HG03097 (cell line): ENCODE data around the gene ARFIP1.
A peak's percentile ranks its signal among the peaks of the same experiment; 100 is the strongest.
"Not testable (repeated sequence)": the region's sequence is repeated elsewhere in the genome, so short reads cannot be mapped to it uniquely, and the experiment has no call there.

Source experiments
- ATAC-seq: cut with Tn5 transposase; IDR thresholded peaks from one replicate; pipeline ENCODE4 v1.9.1; 2021; ENCODE audit not compliant: unreplicated experiment, low FRiP score

The ARFIP1 gene

DNA sequence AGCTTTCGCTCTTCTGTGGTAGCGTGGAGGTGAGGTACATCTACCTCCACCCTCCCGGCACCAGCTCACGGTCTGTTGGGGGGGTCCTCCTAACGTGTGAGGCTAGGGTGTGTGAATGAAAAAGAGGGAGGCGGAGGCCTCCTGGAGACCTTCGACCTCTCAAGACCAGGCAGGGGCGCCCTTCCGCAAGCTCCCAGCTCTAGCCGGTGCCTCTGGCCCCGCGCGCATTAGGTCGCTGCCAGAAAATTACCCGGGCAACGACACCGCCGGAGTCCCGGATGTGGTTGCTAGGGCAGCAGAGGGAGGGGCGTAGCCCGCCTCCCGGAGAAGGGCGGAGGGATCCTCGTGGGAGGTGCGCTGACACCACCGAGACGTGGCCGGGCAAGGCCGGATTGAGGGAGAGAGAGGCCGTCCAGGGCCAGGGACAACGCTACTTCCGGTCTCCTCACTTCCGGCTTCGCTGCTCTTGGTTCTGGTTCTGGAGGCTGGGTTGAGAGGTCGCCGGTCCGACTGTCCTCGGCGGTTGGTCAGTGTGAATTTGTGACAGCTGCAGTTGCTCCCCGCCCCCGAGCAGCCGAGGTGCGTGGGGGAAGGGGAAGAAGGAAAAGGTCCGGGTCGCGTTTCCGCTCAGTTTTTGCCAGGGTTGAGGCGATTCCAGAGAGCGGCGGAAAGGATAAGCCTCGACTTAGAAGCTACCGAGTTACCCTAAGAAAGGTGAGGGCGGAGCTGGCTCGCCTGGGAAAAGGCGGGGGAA lies at the start of gene ARFIP1, which contains the start of gene TIGD4:
Gene ARFIP1 (plus strand): TSS at position 442 of the 754 bp plus-strand sequence. CDS start 49,680 bp downstream, outside the sequence.
Gene TIGD4 (minus strand): TSS at position 218 of the 754 bp plus-strand sequence. CDS start 8,726 bp downstream, outside the sequence.
- ATAC-seq: peak; percentile 91

DNA sequence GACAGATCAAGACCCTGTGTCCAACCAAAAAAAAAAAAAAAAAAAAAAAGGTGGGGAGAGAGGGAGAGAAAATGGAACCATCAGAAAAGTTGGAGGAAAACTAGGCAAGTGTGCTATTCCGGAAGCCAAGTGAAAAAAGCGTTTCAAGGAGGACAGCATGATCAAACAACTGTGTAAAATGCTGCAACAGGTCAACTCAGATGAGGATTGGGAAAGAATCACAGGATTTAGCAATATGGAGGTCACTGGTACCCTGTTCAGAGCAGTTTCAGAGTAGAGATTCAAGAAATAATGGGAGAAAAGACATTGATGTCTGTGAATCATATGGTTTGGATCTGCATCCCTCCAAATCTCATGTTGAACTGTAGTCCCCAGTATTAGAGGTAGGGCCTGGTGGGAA lies 47.8 kb upstream of the ARFIP1 start:
- ATAC-seq: no peak

DNA sequence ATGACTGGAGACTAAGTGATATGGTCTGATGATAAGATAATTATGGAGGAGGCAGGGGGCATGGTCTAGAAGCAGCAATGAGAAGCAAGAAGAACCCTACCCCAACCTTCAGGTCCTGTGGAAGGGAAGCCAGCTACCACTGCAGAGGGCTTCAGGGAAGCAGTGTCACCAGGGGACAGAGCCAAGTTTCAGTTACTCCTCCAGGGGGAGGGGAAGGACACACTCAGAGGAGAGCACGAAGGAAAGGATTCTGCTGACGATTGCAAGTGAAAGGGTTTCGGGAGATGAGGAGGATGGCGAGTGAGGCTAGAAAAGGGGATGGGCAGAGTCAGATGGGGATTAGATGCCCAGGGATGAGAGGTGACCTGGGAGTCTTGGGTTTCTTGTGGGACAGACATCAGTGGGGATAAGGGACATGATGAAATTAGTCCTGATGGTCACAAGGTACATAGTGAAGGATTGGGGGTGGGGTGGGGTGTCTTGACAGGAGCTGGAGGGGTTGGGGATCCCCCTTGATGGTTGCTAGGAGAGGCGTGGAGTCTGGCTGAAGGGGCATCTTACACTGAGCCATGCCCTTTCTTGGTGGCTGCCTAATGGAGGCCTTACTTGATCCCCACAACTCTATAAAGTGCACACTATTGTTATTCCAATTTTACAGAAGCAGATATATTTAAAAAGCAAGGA lies 45.6 kb upstream of the ARFIP1 start:
- no peak for ATAC-seq

DNA sequence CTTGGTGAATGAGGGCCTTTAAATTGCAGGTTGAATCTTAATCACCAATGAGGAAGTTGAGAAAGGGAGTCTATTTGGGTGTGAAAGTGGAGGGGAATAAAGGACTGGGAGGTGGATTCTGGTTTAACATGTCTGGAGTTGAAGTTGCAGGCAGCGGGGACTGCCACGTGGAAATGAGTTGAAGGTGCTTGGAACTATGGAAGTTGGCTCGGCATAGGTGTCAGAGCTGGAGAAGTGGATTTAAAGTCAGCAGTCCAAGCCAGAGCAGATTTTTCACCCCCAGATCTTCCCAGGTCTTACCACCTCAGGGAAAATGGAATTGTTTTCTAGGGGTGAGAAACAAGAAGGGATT lies 45.1 kb upstream of the ARFIP1 start:
- ATAC-seq: no peak

- ATAC-seq: no peak
These were observed 44.3 kb upstream of the ARFIP1 start for GRCh38 chr4:152735396-152735859.

- no peak for ATAC-seq
These were observed 43.8 kb upstream of the ARFIP1 start for GRCh38 chr4:152735906-152736305.

DNA sequence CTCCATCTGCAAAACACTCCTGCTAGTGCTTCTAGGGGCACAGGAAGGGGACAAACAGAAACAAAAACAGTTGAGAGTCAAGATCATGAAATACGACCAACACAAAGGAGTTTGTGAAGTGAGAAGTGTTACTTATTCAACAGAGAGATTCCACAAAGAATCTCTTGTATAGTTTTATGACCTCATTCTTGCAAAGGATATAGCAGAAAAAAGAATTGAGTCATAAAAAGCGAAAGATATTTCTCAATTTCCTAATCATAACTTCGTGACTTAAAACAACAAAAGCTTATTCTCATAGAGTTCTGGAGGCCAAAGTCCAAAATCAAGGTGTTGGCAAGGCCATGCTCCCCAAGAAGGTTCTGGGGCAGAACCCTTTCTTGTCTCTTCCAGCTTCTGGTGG lies 40.9 kb upstream of the ARFIP1 start:
- no peak for ATAC-seq

DNA sequence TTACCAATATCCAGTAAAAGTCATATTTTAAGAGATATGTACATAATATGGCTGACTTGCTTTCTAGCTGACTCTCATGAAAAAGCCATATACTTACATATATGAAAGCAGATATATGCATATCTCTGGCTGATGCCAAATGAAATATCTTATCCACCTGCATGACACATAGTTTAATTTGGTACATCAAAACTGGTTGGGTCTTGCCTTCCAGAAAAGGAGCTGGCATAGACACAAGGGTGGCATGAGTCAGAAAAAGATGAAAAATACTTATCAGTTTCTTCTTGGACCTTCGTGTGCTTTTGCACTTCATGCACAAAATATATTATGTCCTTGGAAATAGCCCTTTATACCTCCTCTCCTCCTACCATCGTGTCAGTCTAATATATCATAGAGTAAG lies 32.3 kb upstream of the ARFIP1 start:
- no peak for ATAC-seq

DNA sequence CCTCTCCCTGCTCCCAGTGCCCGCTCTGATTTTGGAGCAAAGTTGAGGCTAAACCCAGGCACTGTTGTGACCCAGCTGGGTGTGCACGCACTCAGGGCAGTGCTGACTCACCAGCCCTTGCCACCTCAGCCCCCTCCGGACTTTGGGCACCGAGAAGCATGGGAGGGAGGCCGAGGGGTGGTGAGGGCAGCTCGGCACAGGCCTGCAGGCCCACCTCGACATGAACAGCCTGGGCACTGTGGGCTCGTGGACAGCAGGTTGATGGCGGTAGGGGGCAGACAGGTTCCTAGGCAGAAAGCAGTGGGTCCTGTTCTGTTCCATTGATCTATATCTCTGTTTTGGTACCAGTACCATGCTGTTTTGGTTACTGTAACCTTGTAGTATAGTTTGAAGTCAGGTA lies 31.1 kb upstream of the ARFIP1 start:
- no peak for ATAC-seq

GRCh38 chr4:152763796-152764195 lies 16.0 kb upstream of the ARFIP1 start:
- no peak for ATAC-seq

DNA sequence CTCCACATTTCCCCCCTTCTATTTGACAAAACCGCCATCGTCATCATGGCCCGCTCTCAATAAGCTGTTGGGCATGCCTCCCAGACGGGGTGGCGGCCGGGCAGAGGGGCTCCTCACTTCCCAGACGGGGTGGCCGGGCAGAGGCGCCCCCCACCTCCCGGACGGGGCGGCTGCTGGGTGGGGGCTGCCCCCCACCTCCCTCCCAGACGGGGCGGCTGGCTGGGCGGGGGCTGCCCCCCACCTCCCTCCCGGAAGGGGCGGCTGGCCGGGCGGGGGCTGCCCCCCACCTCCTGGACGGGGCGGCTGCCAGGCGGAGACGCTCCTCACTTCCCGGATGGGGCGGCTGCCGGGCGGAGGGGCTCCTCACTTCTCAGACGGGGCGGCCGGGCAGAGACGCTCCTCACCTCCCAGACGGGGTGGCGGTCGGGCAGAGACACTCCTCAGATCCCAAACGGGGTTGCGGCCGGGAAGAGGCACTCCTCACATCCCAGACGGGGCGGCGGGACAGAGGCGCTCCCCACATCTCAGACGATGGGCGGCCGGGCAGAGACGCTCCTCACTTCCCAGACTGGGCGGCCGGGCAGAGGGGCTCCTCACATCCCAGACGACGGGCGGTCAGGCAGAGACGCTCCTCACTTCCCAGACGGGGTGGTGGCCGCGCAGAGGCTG lies 14.6 kb upstream of the ARFIP1 start:
- ATAC-seq: not testable (repeated sequence)

GRCh38 chr4:152771741-152772533 lies 7.8 kb upstream of the ARFIP1 start:
- ATAC-seq: peak; percentile 64

DNA sequence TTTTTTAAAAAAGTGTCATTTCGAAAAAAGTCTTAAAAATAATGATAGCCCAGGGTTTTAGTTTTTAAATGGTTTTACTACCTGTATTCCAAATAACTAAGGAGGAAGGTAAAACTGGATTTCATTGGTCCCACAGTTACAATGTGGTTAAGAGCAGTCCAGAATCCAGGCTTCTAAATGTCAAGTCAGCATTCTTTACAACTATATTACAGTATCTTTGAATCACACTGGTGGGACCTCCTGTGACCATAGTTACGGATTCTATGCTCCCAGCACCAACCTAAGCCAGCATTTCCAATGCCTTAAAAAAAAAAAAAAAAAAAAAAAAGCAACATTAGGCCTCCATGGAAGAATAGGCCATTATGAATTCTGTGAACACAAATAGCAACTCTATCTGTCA lies 6.4 kb upstream of the ARFIP1 start:
- no peak for ATAC-seq

DNA sequence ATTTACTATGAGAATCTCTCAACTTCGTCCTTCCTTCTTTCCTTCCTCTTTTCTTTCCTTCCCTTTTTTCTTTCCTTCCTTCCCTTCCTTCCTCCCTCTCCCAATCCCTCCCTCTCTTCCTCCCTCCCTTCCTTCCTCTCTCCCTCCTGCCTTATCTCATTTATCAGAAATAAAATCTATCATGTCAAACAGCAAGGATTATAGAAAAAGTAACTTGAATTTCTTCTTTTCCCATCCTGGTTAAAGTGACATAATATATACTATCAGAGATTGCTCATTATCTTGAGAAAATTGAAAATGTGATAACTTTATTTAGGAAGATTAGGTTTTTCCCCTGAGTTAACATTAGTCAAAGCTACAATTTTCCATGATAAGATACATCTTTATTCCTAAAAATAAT lies 5.8 kb upstream of the ARFIP1 start:
- ATAC-seq: no peak

- ATAC-seq: no peak
These were observed 3.4 kb upstream of the ARFIP1 start for GRCh38 chr4:152776352-152776751.

GRCh38 chr4:152777488-152777887 lies 2.3 kb upstream of the ARFIP1 start:
- ATAC-seq: no peak

GRCh38 chr4:152778656-152779512 lies 870 bp upstream of the ARFIP1 start:
- ATAC-seq: no peak

DNA sequence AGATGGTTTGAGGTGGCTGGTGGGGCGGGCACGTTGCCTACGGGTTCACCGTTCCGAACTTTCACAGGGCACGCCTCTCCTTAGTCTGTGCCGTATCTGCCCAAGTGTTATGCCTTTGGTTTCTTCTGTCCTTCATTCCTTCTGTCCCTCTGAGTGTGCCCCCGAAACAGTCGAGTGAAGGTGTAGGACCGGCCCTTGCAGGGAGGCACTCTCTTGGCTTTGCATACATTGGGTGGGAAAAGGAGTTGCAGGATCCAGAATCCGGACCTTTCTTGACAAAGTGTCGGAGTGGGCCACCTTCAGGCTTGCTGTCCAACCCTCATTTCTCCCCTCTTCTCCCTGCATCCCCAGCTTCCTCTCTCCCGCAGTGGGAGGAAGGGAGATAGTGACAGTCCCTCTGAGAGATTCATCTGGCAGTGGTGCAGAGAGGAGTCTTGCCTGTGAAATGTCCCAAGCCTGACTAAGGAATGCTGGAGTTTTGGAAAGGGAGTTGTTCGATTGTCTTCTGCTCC lies 569 bp downstream of the ARFIP1 start:
- no peak for ATAC-seq

GRCh38 chr4:152784490-152785350 lies 5.0 kb downstream of the ARFIP1 start:
- ATAC-seq: no peak
